ENCODE data around the gene YTHDF2. TPM values are rescaled to one million over a fixed set of nuclear protein-coding genes. Genes with fewer than 3 reads are reported as not detected.
"Not testable (repeated sequence)": the region's sequence is repeated elsewhere in the genome, so short reads cannot be mapped to it uniquely, and the experiment has no call there.

The YTHDF2 gene
- total RNA-seq, 1 experiment from 2014 or later = 63.3 TPM

DNA sequence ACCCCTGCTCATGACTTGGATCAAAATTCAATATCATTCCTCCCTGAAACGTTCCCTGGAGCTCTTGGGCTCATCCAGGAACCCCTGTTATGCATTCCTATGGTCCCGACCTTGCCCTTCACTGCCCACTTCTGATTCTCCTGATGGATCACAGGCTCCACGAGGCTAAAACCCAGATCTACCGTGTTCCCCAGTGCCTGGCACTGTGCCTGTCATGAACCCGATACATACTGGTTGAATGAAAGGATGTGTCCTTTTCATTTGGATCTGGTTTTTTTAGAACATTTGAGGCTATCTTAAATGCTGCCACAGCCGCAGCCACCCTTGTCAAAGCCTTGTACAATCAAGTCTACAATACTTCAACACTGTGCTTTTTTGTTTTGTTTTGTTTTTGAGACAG is 53.1 kb downstream of the YTHDF2 start:
- in situ Hi-C loops (cut with HindIII; ENCODE audit: low pct_unique_long_range_greater_than_20kb, low sequenced_read_pairs) = no loop called here
- no peak for DNase-seq (ENCODE audit: low read depth, low spot score)

DNA sequence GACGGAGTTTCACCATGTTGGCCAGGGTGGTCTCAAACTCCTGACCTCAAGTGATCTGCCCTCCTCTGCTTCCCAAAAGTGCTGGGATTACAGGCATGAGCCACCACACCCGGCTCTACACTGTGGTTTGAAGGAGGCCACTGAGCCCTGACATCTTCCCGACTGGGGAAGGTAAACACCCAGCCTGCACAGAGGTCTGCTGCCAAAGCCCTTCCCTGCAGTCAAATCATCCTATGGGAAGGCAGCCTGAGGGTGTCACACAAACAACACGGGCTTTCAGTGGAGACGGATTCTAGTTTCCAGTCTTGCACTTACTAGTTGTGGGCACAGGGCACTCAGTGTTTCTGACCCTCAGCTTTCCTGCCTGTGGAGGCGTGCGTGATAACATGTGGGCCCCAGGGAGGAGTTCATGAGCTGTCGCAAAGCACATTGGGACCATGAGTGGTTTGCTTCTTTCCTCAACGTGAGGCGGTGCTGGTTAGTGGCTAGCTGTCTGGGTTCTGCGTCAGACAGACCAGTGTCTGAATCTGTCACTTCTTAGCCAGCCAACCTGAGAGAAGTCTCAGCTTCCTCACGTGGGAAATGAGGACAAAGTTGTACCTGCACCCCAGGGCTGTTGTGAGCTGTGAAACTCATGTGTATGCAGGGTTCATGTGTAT is 53.8 kb downstream of the YTHDF2 start:
- in situ Hi-C loops (cut with HindIII; ENCODE audit: low pct_unique_long_range_greater_than_20kb, low sequenced_read_pairs) = no loop called here
- peak; percentile 59 for DNase-seq (ENCODE audit: low read depth, low spot score)

DNA sequence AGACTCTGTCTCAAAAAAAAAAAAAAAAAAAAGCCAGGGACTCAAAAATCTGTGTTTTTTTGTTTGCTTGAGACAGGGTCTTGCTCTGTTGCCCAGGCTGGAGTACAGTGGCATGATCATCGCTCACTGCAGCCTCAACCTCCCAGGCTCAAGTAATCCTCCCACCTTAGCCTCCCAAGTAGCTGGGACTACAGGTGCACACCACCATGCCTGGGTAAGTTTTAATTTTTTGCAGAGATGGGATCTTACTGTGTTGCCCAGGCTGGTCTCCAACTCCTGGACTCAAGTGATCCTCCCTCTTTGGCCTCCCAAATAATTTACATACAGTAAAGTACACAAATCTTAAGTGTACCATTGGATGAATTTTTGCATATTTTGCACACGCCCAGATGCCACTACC is 55.2 kb downstream of the YTHDF2 start:
- in situ Hi-C loops (cut with HindIII; ENCODE audit: low pct_unique_long_range_greater_than_20kb, low sequenced_read_pairs); DNase-seq (ENCODE audit: low read depth, low spot score): not testable (repeated sequence)

GRCh38 chr1:28792644-28793121 is 55.9 kb downstream of the YTHDF2 start:
- in situ Hi-C loops (cut with HindIII; ENCODE audit: low pct_unique_long_range_greater_than_20kb, low sequenced_read_pairs) = no loop called here
- DNase-seq (ENCODE audit: low read depth, low spot score) = no peak

DNA sequence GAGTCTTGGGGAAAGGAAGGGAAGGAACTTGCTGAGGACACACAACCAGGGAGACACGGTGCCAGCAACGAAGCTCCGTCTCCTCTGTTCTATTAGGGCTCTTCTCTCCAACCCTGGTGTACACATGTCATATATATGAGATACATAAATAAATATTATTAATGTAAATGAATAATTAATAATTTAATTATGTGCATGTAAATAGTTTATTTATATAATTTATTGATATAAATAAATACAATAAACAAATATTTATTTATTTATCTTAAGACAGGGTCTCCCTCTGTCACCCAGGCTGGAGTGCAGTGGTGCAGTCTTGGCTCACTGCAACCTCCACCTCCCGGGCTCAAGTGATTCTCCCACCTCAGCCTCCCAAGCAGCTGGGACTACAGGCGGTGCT is 57.8 kb downstream of the YTHDF2 start:
- DNase-seq (ENCODE audit: low read depth, low spot score); in situ Hi-C loops (cut with HindIII; ENCODE audit: low pct_unique_long_range_greater_than_20kb, low sequenced_read_pairs): not testable (repeated sequence)

- in situ Hi-C loops (cut with HindIII; ENCODE audit: low pct_unique_long_range_greater_than_20kb, low sequenced_read_pairs) = no loop called here
- DNase-seq (ENCODE audit: low read depth, low spot score) = no peak
Observed at GRCh38 chr1:28796352-28797211, 59.8 kb downstream of the YTHDF2 start.

- in situ Hi-C loops (cut with HindIII; ENCODE audit: low pct_unique_long_range_greater_than_20kb, low sequenced_read_pairs) = no loop called here
- DNase-seq (ENCODE audit: low read depth, low spot score) = no peak
Observed at GRCh38 chr1:28800324-28800723, 63.6 kb downstream of the YTHDF2 start.

- no peak for DNase-seq (ENCODE audit: low read depth, low spot score)
- in situ Hi-C loops (cut with HindIII; ENCODE audit: low pct_unique_long_range_greater_than_20kb, low sequenced_read_pairs) = no loop called here
Observed at GRCh38 chr1:28801461-28801860, 64.7 kb downstream of the YTHDF2 start.

- in situ Hi-C loops (cut with HindIII; ENCODE audit: low pct_unique_long_range_greater_than_20kb, low sequenced_read_pairs) = no loop called here
- DNase-seq (ENCODE audit: low read depth, low spot score) = no peak
Observed at GRCh38 chr1:28803051-28803450, 66.3 kb downstream of the YTHDF2 start.

DNA sequence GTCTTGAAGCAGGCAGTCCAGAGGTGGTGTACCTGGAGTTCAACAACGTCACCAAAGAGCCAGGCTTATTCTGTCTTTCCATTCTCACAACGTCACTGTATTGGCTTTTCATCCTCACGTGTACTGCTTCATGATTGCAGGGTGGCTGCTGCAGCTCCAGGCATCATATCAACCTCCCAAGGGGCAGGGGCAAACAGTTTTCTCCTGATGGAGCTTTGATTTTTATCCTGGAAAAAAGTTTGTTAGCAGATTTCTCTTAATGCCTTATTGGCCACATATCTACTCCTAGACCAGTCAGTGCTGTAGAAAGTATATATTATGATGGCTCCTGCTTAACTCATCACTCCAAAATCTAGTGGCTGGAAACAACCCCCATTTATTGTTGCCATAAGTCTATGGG is 66.9 kb downstream of the YTHDF2 start:
- in situ Hi-C loops (cut with HindIII; ENCODE audit: low pct_unique_long_range_greater_than_20kb, low sequenced_read_pairs) = no loop called here
- no peak for DNase-seq (ENCODE audit: low read depth, low spot score)

DNA sequence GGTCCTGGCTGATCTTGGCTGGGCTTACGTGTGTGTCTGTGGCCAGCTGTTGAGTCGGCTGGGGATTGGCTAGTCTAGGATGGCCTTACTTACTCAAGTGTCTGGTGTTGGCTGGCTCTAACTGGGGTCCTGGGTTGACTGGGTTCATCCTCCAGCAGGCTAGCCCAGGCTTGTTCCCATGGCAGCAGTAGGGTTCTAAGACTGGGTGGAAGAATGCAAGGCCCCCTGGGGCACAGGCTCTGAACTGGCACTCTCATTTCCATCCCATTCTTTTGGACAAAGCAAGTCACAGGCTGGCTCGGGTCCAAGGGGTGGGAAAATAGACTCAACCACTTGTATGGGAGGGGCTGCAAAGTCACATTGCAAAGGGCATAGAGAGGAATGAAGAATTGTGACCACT is 67.3 kb downstream of the YTHDF2 start:
- no peak for DNase-seq (ENCODE audit: low read depth, low spot score)
- in situ Hi-C loops (cut with HindIII; ENCODE audit: low pct_unique_long_range_greater_than_20kb, low sequenced_read_pairs) = no loop called here

- DNase-seq (ENCODE audit: low read depth, low spot score) = no peak
- in situ Hi-C loops (cut with HindIII; ENCODE audit: low pct_unique_long_range_greater_than_20kb, low sequenced_read_pairs) = no loop called here
Observed at GRCh38 chr1:28807046-28807445, 70.3 kb downstream of the YTHDF2 start.

GRCh38 chr1:28807986-28808385 is 71.2 kb downstream of the YTHDF2 start:
- no peak for DNase-seq (ENCODE audit: low read depth, low spot score)
- in situ Hi-C loops (cut with HindIII; ENCODE audit: low pct_unique_long_range_greater_than_20kb, low sequenced_read_pairs) = no loop called here

GRCh38 chr1:28811369-28811765 is 74.6 kb downstream of the YTHDF2 start:
- in situ Hi-C loops (cut with HindIII; ENCODE audit: low pct_unique_long_range_greater_than_20kb, low sequenced_read_pairs) = no loop called here
- no peak for DNase-seq (ENCODE audit: low read depth, low spot score)

DNA sequence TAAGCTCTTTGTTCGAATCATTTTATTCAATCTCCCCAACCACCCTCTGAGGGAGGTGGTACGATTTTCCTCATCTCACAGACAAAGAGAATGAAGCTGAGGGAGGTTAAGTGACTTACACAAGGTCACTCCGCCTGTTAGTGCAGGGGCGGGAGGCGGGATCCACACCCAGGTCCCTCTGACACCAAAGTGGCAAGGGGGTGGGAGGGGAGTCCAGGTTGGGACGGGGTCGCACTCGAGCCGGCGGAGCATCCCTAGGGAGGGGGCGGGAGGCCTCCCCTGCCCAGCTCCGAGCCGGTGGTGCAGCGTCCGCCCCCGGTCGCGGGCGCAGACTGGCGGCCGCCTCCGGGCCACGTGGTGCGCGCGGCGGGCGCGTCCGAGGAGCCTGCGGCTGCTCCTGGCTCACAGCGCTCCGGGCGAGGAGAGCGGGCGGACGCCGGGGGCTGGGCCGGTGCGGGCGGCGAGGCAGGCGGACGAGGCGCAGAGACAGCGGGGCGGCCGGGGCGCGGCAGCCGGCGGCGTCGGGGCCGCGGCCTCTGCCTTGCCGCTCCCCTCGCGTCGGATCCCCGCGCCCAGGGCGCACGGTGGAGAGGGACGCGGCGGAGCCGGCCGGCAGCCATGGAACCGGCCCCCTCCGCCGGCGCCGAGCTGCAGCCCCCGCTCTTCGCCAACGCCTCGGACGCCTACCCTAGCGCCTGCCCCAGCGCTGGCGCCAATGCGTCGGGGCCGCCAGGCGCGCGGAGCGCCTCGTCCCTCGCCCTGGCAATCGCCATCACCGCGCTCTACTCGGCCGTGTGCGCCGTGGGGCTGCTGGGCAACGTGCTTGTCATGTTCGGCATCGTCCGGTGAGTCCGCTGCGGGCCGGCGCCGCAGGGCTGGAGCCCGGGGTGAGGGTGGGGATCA is 75.3 kb downstream of the YTHDF2 start, which contains the start of gene OPRD1:
Gene OPRD1 (plus strand): TSS at position 405 of the 903 bp plus-strand sequence. CDS start 214 bp downstream, at position 619.
- no peak for DNase-seq (ENCODE audit: low read depth, low spot score)
- in situ Hi-C loops (cut with HindIII; ENCODE audit: low pct_unique_long_range_greater_than_20kb, low sequenced_read_pairs) = no loop called here

GRCh38 chr1:28812669-28813468 is 76.1 kb downstream of the YTHDF2 start:
- in situ Hi-C loops (cut with HindIII; ENCODE audit: low pct_unique_long_range_greater_than_20kb, low sequenced_read_pairs) = no loop called here
- DNase-seq (ENCODE audit: low read depth, low spot score) = peak; percentile 47

- in situ Hi-C loops (cut with HindIII; ENCODE audit: low pct_unique_long_range_greater_than_20kb, low sequenced_read_pairs) = no loop called here
- DNase-seq (ENCODE audit: low read depth, low spot score) = no peak
Observed at GRCh38 chr1:28813931-28814465, 77.3 kb downstream of the YTHDF2 start.
